HG03025 (cell line): ENCODE results near the gene TBC1D5.
"Not testable (repeated sequence)": the region's sequence is repeated elsewhere in the genome, so short reads cannot be mapped to it uniquely, and the experiment has no call there.

Experiments
- ATAC-seq: cut with Tn5 transposase; IDR thresholded peaks from one replicate; pipeline ENCODE4 v1.9.1; 2021; ENCODE audit warnings: mild to moderate bottlenecking, moderate library complexity; ENCODE audit not compliant: unreplicated experiment, low FRiP score

TBC1D5 gene

DNA sequence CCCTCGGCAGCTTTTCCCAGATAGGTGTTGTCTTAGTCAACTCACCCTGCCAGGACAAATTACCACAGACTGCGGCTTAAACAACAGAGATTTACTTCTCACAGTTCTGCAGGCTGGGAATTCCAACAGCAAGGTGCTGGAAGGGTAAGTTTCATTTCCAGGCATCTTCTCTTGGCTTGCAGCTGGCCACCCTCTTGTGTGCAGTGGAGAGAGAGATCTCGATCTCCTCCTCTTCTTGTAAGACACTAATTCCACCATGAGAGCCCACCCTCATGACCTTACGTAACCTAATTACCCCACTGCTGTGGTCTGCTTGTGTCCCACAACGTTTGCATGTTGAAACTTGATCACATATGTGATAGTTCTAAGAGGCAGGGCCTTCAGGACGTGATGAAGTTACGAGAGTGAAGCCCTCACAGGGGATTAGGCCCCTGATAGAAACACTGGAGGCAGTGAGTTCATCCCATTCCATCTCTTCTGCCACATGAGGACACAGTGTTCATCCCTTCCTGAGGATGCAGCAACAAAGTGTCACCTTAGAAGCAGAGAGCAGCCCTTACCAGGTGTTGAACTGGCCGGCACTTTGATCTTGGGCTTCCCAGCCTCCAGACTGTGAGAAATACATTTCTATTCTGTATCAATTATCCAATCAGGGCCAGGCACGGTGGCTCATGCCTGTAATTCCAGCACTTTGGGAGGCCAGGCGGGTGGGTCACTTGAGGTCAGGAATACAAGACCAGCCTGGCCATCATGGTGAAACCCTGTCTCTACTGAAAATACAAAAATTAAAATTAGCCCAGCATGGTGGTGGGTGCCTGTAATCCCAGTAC, 609.9 kb downstream of the TBC1D5 start:
- ATAC-seq, result no peak

DNA sequence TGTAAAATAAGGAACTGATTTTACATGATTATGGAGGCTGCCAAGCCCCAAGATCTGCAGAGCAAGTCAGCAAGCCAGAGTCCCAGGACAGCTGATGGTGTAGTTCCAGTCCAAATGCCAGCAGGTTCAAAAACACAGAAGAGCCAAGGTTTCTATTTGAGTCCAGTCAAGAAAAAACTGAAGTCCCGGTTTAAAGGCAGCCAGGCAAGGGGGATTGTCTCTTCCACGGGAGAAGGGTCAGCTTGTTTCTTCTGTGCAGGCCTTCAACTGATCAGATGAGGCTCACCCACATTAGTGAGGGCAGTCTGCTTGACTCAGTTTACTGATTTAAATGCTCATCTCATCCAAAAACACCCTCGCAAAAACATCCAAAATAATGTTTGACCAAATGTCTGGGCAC, 611.5 kb downstream of the TBC1D5 start:
- ATAC-seq, result no peak

DNA sequence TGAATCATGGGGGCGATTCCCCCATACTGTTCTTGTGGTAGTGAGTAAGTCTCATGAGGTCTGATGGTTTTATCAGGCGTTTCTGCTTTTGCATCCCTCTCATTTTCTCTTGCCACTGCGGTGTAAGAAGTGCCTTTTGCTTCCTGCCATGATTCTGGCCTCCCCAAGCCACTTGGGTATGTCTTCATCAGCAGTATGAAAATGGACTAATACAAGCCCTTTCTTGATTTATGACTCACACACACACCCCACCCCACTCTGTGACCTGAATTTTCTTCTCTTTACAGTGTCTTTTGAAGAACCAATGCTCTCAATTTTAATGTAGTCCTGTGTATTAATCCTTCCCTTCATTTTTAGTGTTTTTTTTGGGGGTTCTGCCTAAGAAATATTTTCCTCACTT, 612.9 kb downstream of the TBC1D5 start:
- no peak for ATAC-seq

DNA sequence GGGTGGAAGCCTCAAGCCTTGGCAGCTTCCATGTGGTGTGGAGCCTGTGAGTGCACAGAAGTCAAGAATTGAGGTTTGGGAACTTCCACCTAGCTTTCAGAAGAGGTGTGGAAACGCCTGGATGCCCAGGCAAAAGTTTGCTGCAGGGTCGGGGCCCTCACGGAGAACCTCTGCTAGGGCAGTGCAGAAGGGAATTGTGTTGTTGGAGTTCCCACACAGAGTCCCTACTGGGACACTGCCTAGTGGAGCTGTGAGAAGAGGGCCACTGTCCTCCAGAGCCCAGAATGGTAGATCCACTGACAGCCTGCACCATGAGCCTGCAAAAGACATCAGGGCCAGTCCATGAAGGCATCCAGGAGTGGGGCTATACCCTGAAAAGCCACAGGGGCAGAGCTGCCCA, 613.8 kb downstream of the TBC1D5 start:
- not testable (repeated sequence) for ATAC-seq

DNA sequence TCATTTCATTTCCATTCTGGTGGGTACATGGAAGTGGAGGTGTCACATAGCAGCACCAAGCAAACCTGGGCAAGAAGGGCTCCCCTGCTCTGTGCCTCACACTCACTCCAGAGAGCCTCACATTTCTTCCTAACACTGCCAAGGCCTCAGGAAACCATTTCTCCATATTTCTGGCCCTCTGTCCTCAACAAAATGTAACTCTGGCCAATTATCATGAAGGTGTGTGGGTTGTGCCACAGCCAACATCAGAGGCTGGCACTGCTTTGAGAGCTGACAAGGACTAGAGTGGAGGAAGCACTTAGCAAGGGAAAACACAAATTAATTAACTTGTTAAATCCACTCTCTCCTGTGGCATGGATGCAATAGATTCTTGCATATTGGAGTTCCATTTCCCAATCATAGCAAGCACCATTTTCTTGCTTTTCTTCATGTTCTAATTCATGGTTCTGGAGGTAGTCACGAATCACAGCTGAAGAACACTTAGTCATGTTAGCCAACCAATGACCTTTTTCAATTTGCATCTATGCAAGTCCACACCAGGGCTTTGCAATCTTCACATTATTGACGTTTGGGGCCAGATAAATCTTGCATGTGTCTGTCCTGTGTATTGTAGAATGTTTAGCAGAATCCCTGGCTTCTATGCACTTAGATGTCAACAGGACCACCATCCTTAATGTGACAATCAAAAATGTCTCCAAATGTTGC, 616.5 kb downstream of the TBC1D5 start:
- no peak for ATAC-seq

DNA sequence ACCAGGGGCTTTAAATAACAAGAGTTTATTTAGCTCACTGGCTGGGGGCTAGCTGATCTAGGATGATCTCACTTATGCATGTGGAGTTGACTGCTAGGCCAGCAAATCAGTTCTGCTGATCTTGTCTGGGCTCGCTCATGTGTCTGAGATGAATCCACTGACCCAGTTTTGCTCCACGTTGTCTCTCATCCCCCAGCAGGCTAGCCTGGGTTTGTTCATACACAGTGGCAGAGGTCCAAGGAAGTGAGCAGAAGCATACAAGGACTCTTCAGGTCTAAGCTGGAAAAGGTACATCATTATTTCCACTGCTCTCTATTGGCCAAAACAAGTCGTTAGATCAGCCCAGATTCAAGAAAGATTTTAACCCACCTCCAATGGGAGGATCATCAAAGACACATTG, 619.7 kb downstream of the TBC1D5 start:
- no peak for ATAC-seq

DNA sequence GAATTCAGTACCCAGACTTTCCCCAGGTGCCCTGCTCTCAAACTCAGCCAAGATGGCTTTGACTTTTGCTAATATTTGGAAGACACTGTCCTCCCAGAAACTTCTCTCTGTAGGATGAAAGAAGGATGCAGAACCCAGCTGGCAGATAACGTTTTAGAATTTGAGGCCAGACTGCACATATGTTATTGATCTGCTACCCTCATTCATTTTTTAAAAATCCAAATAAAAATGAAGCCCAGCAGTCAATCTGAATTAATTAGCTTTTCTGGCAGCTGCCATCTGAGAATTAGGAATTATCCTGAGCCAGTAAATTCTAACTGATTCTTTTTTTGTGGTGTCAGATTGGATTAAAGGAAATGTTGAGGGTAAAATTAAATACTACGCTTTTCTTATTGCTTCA, 621.1 kb downstream of the TBC1D5 start:
- ATAC-seq, result no peak

DNA sequence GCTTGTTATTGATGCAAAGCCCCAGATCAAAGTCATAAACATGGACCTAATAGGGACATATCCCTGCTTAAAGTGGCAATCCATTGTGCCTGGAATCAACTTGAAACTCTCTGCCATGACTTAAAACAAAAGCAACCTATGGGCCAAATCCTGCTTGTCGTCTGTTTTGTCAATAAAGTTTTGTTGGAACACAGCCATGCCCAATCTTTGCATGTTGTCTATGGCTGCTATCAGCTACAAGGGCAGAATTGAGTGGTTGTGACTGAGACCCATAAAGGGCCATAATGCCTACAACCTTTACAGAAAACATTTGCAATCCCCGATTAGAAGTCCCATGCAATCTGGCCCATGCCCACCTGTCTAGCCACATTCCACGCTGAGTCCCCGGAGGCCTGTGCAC, 622.3 kb downstream of the TBC1D5 start:
- no peak for ATAC-seq

DNA sequence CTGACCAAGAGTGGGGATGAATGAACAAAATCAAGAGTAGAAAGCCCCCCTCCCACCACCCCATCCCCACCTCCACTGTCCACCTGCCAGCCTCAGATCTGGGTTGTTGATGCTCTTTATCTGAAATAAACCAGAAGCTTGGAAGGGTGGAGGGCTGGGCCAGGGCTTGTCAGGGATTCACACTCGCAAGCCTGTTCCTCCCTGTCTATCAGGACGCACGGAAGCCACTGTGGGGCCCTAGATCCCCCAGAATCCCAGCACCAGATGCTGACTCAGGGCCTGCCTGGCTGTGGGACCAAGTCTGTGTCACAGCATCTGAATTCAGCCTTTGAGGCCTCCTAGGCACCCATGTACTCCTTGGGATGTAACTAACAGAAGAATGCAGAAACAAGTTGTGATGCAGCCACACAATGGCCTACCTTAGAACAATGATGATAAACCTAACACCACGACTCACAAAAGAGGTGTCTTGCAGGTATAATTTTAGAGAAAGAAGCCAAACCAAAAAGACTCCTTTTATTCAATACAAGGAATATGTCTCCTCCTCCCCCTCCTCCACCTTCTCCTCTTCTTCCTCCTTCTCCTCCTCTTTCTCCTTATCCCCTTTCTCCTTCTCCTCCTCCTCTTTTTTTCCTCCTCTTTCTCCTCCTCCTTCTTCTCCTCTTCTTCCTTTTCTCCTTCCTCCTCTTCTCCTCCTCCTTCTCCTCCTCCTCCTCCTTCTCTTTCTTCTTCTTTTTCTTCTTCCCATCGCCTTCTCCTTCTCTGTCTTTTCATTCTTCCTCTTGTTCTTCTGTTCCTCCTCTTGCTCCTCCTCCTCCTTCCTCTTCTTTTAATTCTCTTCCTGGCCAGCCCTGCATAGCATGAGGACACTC, 623.0 kb downstream of the TBC1D5 start:
- no peak for ATAC-seq

DNA sequence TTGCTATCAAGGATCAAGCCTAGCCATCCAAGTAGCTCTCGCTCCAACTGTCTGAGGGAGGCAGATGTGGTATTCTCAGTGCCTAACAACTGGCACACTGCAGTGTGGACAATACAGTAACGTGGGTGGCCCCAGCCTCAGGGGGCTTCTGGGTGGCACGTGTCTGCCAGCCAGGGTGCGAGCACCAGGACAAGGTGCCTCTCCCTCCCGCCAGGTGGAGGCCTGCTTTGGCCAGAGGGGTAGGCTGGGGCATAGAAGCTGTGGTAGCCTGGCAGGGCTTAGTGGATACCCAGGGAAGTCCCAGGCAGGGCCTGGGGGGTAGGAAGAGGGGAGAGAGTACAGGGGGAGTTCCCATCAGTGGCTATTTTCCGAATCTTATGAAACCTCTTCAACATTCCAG, 623.7 kb downstream of the TBC1D5 start:
- ATAC-seq, result no peak

DNA sequence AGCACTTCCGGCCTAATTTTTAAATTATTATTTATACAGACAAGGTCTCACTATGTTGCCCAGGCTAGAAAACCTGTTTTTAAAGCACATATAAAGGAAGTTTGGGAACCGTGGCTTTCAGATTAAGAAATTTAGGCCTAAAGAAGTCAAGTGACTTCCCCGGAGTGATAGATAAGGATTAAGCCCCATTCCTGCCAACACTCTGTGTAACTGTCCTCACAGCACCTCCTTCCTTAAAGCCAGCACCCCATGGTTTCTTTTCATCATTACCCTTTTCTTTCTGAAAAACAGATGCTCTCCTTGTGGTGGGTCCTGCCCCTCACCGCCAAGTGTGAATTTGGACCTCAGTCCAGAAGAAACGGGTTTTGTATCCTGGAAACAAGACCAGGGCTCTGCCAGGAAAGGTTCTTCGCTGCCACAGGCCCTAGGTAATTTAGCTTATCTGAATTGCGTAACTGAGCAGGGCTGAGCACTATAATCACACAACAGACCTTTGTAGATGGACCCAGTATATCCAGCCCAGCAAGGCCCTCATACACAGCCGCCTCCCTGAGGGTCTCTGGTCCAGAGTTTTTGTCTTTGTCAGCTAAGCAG, 626.3 kb downstream of the TBC1D5 start:
- no peak for ATAC-seq

DNA sequence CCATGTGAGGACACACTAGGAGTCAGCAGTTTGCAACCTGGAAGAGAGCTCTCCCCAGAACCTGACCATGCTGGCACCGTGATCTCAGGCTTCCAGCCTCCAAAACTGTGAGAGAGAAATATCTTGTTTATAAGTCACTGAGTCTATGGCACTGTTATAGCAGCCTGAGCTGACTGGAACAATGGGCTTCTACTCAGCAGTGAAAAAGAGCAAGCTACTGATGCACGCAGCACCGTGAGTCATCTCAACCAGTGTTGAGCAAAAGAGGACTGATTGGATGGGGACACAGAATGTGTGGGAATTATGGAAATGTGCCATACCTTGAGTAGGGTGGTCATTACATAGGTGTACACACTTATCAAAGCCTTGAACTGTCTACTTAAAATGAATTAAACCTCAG, 627.2 kb downstream of the TBC1D5 start:
- ATAC-seq, result no peak

DNA sequence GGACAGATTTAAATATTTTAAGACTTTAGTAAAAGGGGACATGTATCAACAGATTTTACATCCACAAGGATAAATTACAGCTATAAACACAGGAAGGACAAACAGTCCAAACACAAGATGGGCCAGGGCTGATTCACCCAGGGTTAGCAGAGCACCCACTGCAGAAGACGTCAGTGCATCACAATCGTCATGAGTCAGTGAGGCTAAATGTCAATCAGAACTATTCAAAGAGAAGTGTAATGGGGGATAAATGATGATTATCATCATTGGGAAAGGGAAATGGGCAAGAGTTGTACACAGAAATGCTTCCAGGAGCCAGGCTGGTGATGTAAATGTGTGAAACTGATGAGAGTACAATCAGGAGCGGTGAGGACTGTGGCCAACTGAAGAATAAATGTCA, 630.8 kb downstream of the TBC1D5 start:
- no peak for ATAC-seq

DNA sequence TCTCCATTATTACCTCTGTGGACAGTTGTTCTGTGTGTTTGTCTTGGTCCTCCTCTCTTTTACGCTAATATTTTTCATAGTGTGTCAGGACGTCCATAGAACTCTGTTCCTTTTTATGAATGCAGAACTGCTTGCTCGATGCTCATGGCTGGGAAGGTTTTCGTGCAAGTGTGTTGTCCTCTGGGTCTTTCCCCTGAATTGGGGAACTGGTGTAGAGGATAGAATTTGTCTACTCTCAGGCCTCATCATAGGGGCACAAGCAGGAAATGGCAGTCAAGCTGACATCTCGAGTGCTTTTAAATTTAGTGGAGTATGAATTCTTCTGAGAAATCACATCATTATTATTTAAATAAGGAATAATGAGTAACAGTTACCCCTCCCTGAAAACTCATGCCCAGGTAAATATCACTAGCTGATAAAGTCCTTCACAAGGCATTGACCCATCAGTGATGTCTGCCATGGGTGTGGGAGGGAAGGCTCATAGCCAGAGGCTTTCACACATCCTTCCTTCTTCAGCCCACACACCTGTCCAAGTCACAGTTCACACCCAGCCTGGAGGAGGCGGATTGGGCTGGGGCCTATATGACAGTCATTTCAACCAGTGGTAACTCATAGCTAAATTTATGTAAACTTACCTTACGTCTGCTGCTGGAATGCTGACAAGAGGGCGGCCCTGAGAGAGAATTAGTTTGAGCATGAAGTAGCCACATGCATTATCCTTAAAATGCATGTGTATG, 631.6 kb downstream of the TBC1D5 start:
- no peak for ATAC-seq
